GM21526 (cell line): ENCODE measurements around the gene CCDC187.

Experiments used
- ATAC-seq: cut with Tn5 transposase; IDR thresholded peaks from one replicate; pipeline ENCODE4 v1.9.1; 2021; ENCODE audit warnings: moderate library complexity; ENCODE audit not compliant: unreplicated experiment, low FRiP score

The CCDC187 gene

GRCh38 chr9:136300866-136301265 lies 3.0 kb downstream of the CCDC187 start:
- ATAC-seq = no peak

DNA sequence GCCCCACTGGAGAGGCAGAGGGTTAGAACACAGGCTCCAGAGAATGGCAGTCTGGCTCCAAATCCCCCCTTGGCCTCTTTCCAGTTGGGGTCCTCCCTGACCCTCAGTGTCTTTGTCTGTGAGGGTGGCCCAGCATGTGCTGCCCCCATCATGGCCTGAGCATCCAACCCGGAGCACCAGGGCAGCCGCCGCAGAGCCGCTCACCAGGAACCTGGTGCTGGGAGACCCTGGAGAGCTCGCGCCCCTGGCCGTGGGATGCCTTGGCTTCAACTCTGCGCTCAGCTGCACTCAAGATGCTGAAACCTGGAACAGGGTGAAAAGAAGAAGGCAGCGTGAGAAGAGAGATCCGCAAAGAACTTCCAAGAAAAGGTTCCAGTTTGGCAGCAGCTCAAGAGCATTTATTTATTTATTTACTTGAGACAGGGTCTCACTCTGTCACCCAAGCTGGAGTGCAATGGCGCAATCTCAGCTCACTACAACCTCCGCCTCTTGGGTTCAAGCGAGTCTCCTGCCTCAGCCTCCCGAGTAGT lies 3.8 kb downstream of the CCDC187 start:
- no peak for ATAC-seq

DNA sequence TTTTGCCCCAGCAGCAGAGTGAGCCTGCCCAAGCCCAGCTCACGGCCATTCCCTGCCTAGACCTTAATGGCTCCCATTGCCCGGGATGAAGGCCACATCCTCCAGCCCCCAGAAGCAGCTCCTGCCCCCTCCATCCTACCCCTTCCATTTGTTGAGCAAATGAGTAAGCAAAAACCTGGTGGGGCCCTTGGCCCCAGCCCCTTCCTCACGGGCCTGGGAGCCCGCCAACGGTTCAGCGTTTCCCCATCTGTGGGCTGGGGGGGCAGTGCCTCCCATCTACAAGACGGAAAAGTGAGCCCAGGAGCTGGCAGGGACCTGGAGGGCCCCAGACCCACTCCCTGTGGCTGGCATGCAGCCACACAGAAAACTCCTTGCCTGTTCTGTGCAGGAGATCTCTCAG lies 4.4 kb downstream of the CCDC187 start:
- ATAC-seq = no peak

DNA sequence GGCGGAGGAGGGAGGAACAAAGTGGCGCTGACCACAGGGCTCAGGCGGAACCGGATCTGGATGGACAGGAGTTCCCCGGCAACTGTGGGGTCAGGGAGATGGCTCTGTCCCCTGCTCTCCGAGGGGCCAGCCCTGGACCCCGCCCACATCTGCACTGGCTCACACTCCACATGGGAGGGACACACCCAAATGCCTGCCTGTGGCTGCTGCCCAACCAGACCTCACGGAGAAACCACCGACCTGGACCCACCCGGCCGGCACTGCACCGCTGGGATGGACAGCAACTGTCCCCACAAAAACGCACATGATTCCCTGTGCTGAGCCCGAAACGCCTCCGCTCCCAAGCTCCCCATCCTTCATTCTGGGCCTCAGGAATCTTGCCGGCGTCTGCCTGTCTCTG lies 4.8 kb downstream of the CCDC187 start:
- ATAC-seq = no peak

DNA sequence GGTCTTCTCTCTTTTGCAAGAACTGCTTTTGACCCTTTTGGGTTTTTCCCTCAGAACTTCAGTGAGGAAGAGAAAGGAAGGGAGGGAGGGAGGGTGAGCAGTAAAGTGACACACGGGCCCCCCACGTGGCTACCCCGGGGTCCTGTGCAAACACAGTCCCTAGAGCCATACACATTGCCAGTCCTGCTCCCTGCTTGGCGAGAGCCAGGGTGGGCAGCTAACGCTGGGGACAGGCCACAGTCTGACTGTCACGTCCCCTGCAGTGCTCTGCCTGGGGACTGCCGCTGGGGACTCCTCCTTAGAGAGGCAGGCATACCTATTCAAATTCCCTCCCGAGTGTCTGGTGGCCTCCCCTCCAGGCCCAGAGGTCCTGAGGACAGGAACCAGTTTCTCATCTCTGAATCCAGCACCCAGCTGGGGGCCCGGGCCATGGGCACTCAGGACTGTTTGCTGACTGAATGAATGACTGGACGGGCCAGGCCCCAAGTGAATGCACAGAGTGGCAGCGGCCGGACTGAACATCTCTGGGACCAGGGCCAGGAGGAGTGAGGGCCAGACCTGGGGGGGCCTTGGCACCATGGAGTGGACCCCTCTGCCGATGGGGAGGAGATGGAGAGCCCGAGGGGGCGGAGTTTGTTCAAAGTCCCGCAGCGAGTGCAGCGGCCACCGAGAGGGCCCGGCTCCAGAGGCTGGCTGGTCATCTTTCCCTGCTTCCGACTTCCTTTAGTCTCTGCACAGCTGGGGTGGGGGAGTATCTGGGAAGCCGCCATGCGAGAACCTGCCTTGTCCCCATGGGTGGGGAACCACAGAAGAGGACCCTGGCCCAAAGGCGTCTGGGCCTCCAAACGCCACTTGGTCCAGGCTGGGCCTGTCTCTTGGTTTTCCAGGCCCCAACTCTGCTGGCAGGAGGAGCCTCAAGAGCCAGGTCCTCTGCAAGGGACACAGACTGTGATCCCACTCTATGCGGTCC lies 5.8 kb downstream of the CCDC187 start:
- no peak for ATAC-seq

GRCh38 chr9:136297016-136297691 lies 6.7 kb downstream of the CCDC187 start:
- ATAC-seq = no peak

DNA sequence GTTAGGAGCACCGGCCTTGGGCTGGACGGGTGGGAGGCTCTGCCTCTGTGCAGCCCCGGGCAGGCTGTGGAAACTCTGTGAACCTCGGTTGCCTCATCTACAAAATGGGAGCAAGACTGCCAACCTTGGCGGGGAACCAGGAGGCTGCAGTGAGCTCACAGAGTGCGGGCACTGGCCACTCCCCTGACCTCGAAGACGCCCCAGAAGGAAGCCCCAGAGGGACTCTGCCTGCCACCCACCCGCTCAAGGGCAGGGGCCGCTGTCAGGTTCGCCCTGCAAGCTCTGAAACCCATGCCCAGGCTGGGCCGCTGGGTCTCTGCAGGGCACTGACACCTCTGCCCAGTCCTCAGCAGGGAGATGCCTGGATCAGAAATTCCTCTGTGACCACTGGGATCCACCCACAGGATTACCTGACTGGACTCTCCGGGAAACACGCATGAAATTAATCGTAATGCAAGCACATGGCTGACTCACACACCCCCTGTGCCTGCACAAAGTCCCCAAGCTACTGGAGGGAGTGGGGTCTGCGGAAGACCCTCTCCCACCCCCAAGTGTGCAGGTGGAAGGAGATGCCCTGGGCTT lies 7.4 kb downstream of the CCDC187 start:
- ATAC-seq = no peak

DNA sequence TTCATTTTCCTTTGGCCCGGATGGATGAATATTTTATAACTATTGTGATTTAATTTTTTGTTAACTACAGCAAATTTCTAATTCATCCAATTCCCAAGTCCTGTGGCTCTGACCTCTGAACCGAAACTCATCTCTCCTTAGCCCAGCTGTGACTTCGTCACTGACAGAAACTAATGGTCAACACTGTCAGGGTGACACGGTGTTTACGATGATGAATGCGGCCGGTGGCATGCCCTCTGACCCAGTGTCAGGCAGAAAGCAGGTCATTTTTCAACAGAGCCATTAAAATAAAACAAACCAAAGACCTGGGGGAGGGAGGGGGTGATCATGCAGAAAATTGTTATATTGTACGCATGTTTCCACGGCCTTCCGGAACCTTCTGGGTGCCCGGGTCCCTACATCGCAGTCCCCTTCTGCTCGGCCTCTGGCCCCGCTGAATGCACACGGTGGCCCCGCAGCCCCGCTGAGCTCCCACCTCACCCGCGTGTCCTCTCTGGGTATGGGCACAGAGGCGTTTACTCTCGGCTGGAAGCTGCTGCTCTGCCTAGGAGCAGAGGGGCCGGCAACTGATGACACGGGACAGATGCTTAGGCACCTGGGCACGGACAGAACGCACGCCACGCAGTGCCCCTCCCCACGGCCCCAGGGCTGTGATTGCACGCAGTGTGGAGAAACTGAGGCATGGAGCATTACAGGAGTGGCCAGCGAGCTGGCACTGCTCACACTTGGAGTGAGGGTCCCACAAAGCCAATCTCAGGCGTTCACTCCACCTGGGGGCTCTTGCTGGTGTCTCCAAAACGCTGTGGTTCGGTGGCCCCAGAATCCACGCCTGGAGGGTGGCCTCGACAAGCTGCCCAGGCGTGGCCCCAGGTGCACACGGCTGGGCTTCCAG lies 8.1 kb downstream of the CCDC187 start:
- no peak for ATAC-seq

DNA sequence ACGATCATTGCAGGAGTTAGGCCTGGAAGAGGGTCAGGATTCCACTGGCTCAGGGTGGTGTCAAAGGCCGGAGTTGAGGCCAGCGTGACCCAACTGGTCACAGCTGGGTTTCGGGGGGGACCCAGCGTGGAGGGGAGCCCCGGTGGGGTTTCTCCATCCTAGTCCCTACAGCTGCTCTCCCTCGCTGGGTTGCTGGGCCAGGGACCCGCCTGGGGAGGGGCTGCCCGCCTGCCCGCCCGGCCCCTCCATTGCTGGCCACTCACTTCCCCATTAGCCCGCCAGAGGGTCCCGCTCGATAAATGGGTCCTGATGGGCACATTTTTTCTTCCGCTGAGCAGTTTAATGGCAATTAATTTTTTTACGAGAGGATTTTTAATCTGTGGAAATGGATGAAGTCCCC lies 8.8 kb downstream of the CCDC187 start:
- ATAC-seq = no peak

DNA sequence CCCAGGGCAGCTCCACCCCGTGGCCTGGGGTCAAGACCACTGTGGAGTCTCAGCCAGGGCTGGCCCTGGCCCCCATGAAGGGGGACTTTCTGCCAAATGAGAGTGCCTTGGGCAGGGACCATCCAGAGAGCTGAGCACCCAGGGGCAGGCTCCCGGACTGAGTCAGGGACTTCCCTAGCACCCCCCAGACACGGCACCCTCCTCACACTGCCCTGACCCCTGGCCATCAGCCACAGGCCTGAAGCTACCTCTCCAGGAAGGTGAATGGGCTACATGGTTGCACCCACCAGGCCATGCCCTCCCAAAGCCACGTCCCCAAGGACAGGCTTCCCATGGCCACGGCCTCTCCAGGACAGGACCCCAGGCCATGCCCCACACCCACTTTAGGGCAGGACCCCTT lies 9.5 kb downstream of the CCDC187 start:
- no peak for ATAC-seq

DNA sequence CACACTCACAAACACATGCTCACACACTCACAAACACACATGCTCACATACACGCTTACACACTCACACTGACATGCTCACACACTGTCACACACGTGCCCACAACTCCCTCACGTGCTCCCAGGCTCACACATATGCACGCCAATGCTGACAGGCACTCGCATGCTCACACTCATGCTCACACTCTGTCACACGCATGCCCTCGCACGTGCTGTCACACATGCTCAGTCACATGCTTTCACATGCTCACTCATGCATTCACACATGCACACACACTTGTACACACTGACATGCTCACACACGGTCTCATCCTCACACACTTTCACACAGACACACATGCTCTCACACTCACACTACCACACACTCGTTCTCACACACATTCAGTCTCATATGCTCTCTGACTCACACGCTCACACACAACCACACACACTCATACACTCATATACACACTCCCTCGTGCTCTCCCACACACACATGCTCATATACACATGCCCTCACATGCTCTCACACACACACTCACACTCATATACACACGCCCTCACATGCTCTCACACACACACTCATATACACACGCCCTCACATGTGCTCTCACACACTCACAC lies 10.3 kb downstream of the CCDC187 start:
- no peak for ATAC-seq

DNA sequence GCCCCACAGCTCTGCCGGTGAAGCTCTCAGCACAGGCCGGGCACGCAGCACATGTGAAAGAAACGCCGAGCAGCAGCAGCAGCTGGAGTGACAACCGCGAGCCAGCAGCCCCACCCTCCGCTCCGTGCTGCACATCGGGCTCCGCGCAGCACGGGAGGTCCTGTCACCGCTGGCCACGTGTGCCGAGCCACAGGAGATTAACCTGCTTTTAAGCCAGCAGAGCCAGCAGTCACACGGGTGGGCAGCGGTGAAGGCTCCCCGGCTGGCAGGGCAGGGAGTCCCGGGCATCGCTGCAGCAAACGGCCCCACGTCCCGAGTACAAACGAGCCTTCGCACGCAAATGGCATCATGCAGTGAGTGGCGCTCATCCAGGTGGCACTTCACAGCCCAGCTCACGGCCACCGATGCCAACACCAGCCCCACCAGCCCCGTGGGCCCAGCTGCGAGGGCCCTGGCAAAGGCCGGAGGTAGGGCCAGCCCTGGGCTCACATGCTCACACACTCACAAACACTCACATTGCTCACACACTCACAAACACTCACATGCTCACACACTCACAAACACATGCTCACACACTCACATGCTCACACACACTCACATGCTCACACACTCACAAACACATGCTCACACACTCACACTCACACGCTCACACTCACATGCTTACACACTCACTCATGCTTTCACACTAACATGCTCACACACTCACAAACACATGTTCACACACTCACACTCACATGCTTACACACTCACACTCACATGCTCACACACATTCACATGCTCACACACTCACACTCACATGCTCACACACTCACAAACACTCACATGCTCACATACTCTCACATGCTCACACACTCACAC lies 11.1 kb downstream of the CCDC187 start:
- no peak for ATAC-seq

GRCh38 chr9:136292026-136292538 lies 11.8 kb downstream of the CCDC187 start:
- no peak for ATAC-seq

DNA sequence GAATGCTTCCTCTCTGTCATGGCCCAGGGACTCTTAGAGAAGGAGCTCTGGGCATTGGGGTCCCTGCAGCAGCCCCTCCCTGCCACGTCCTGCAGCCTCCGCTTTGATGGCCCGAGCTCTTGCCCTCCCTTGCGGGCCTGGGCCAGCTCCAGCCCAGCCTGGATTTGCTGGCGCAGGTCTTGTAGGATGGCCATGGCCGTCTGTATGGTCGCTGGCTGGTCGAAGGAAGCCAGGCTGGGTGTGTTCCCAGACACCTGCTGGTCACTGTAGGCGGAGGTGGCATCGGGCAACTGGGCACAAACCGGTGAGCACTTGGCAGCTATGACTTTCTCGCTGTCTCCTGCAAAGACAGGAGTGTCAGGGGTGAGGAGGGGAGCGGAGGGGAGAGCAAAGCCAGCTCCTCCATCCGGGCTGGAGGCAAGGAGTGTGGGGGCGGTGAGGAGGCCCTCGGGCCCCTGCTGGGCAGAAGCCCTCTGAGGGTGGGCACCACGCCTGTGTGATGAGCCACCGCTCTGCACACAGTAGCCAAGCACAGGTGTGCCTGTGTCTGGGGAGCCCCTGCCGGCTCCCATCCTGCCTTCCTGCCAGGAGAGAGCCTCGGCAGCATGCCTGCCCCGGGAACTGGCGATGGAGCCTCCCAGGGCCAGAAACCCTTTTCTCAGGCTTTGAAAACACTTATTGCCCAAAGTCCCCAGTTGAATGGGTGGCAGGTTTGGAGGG lies 12.4 kb downstream of the CCDC187 start:
- no peak for ATAC-seq

DNA sequence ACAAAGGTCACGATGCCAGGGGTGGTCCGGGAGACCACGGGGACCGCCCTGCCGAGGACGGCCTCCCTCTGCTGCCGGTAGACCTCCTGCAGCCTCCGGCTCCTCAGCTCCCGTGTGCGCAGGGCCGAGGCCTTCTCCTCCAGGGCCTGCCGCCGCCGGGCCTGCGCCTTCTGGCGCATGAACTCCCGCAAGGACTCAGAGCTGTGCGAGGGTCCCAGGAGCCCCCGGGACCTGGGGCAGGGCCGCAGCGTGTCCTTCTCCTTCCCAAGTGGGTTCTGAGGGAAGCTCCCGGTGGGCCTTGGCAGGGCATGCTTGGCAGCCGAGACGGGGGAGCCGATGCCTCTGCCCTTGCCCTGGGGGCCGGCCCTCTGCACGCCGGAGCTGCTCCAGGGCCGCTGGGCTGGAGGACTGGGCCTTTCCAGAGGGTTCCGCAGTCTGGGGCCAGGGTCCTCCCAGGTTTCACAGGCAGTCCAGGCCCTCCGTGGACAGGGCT lies 13.3 kb downstream of the CCDC187 start:
- no peak for ATAC-seq

DNA sequence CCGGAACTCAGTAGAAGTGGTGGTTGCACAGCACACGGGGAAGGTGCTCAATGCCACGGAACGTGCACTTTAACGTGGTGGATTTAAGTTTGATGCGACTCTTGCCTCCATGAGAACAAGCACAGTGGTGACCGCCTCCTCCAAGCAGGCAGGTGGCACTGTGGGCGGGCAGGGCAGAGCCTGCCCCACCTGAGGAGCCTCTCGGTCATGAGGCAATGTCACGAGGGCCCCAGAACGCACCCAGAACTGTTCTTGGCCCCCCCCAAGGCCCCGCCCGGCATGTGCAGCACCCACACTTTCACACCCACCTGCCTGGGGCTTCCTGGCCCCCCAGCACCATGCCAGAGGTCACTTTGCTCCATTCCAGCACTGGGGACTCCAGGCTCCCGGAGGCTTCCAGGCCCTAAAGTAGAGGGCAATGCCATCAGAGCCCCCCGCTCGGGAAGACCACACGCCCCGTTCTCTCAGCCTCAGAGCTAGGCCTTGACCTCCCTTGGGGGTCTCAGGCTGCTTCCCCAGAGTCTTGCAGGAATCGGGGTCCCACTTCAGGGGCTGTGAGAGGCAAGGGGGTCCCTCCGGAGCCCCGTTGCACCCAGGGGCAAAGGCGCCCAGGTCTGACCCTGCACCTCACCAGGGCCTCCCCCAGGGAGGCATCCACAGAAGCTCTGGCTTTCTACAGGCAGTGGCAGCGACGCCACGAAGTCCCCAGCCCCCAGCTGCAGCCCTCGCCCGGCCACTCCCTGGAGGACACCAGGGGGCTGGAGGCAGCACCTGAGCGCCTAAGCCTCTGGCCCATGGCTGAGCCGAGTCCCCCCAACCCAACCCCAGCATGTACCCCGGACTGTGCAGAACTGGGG lies 14.0 kb downstream of the CCDC187 start:
- ATAC-seq = no peak
